ENCODE results near the gene RASA3. TPM values are rescaled to one million over a fixed set of nuclear protein-coding genes. Genes with fewer than 3 reads are reported as not detected.

The RASA3 gene
- polyA plus RNA-seq, 1 donor from 2014 or later: 8.5 TPM

DNA sequence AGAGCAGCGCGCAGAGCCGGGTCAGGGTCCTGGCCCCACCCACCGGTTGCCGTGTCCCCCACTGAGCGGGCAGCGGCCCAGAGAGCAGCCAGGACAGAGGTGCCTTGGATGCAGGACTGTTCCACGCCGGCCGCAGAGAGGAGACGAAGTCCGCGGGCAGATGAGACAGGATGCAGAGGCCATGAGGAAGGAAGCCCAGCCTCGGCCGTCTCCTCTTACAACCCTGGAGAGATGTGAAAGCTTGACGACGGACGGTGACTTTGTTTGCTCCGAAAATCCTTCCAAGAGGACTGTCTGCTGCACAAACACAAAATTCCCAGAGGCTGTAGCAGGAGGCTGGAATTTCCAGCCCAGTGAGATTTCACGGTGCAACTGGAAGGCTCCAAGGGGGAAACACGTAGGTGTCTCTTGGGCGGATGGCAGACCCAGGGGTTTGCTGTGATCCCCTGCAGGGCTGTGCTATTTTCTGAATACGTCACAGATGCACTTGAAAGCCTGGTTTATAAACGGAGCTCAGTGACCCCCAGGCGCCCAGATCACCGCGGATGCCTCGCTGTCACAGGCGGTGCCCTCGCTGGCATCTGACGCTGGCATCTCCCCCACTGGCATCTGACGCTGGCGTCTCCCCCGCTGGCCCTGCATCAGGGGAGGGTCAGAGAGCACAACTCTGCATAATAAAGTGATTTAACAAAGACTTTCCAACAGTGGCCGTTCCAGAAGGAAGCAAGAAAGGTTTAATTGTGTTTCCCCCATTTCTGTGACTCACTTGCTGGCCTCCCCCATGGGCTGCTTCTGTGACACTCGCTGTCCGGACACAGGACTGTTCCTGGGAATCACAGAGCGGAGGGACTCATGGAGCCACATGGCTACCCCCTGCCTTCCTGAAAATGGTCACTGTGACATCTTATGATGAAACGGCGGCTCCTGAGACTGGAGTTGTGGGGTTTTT, 96.6 kb downstream of the RASA3 start:
- Histone ChIP-seq H3K36me3 (ENCODE audit: insufficient read depth, low read length) (no peaks in the 10 kb centered on the region), H2AFZ (ENCODE audit: low read depth, low read length) (no peak overlapping the region), H3K9me2 (ENCODE audit: insufficient read depth, low read length) (no peaks in the 10 kb centered on the region), H3K4me2 (ENCODE audit: low read length) (no peak overlapping the region), H3K9me3 (ENCODE audit: low read length) (peaks cover 8% of the 10 kb centered on the region), H3K27ac (ENCODE audit: low read length) (no peak overlapping the region), H4K20me1 (ENCODE audit: insufficient read depth) (no peaks in the 10 kb centered on the region), H3K79me2 (replicated peaks; ENCODE audit: insufficient read depth, low read length) (no peaks in the 10 kb centered on the region), H3F3A (ENCODE audit: insufficient read depth, low read length, poor library complexity, severe bottlenecking) (no peaks in the 10 kb centered on the region), H3K27me3 (ENCODE audit: insufficient read depth, low read depth, low read length) (no peaks in the 10 kb centered on the region), H3K4me3 (ENCODE audit: low read length) (no peak overlapping the region), H3K9ac (ENCODE audit: low read length) (no peak overlapping the region)
- TF ChIP-seq EZH2 (IDR thresholded peaks at IDR 0.05; ENCODE audit: borderline replicate concordance, insufficient read depth, low read length, poor library complexity, severe bottlenecking) (no peak), TAF1 (IDR thresholded peaks at IDR 0.05; ENCODE audit: low read depth) (no peak), EP300 (conservative IDR thresholded peaks at IDR 0.05; ENCODE audit: poor library complexity, severe bottlenecking) (no peak), MXI1 (conservative IDR thresholded peaks at IDR 0.05; ENCODE audit: poor library complexity, severe bottlenecking) (no peak), SMC3 (conservative IDR thresholded peaks at IDR 0.05; ENCODE audit: poor library complexity) (no peak), RAD21 (conservative IDR thresholded peaks at IDR 0.05) (no peak), POLR2AphosphoS5 (IDR thresholded peaks at IDR 0.05) (no peak)
- TF ChIP-seq, protein P1, sequence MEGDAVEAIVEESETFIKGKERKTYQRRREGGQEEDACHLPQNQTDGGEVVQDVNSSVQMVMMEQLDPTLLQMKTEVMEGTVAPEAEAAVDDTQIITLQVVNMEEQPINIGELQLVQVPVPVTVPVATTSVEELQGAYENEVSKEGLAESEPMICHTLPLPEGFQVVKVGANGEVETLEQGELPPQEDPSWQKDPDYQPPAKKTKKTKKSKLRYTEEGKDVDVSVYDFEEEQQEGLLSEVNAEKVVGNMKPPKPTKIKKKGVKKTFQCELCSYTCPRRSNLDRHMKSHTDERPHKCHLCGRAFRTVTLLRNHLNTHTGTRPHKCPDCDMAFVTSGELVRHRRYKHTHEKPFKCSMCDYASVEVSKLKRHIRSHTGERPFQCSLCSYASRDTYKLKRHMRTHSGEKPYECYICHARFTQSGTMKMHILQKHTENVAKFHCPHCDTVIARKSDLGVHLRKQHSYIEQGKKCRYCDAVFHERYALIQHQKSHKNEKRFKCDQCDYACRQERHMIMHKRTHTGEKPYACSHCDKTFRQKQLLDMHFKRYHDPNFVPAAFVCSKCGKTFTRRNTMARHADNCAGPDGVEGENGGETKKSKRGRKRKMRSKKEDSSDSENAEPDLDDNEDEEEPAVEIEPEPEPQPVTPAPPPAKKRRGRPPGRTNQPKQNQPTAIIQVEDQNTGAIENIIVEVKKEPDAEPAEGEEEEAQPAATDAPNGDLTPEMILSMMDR (IDR thresholded peaks at IDR 0.05; ENCODE audit: poor library complexity, severe bottlenecking): no peak
- TF ChIP-seq, protein P2, sequence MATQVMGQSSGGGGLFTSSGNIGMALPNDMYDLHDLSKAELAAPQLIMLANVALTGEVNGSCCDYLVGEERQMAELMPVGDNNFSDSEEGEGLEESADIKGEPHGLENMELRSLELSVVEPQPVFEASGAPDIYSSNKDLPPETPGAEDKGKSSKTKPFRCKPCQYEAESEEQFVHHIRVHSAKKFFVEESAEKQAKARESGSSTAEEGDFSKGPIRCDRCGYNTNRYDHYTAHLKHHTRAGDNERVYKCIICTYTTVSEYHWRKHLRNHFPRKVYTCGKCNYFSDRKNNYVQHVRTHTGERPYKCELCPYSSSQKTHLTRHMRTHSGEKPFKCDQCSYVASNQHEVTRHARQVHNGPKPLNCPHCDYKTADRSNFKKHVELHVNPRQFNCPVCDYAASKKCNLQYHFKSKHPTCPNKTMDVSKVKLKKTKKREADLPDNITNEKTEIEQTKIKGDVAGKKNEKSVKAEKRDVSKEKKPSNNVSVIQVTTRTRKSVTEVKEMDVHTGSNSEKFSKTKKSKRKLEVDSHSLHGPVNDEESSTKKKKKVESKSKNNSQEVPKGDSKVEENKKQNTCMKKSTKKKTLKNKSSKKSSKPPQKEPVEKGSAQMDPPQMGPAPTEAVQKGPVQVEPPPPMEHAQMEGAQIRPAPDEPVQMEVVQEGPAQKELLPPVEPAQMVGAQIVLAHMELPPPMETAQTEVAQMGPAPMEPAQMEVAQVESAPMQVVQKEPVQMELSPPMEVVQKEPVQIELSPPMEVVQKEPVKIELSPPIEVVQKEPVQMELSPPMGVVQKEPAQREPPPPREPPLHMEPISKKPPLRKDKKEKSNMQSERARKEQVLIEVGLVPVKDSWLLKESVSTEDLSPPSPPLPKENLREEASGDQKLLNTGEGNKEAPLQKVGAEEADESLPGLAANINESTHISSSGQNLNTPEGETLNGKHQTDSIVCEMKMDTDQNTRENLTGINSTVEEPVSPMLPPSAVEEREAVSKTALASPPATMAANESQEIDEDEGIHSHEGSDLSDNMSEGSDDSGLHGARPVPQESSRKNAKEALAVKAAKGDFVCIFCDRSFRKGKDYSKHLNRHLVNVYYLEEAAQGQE (IDR thresholded peaks at IDR 0.05; ENCODE audit: borderline replicate concordance): no peak

DNA sequence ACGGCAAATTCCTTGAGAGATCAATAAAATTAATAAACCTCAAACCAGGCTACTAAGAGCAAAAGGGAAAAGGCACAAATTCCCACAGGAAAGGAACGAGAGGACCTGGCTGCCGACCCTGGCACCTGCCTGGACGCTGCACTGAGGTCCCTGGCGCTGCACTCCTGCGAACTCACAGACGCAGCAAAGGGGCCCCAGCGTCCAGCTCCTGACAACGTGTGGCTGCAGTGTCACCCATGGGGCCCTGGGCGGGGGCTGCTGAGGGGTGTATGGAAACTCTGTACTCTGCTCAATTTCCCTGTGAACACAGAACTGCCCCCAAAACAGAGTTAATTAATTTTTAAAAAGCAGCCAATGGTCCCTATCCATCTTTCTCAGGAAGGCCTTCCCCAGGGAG, 97.2 kb downstream of the RASA3 start:
- Histone ChIP-seq H3F3A (ENCODE audit: insufficient read depth, low read length, poor library complexity, severe bottlenecking) (no peaks in the 10 kb centered on the region), H3K4me2 (ENCODE audit: low read length) (no peak overlapping the region), H2AFZ (ENCODE audit: low read depth, low read length) (no peak overlapping the region), H3K79me2 (replicated peaks; ENCODE audit: insufficient read depth, low read length) (no peaks in the 10 kb centered on the region), H3K36me3 (ENCODE audit: insufficient read depth, low read length) (no peaks in the 10 kb centered on the region), H4K20me1 (ENCODE audit: insufficient read depth) (no peaks in the 10 kb centered on the region), H3K27ac (ENCODE audit: low read length) (no peak overlapping the region), H3K9me2 (ENCODE audit: insufficient read depth, low read length) (no peaks in the 10 kb centered on the region), H3K4me3 (ENCODE audit: low read length) (no peak overlapping the region), H3K27me3 (ENCODE audit: insufficient read depth, low read depth, low read length) (no peaks in the 10 kb centered on the region), H3K9me3 (ENCODE audit: low read length) (peaks cover 8% of the 10 kb centered on the region), H3K9ac (ENCODE audit: low read length) (no peak overlapping the region)
- TF ChIP-seq EP300 (conservative IDR thresholded peaks at IDR 0.05; ENCODE audit: poor library complexity, severe bottlenecking) (no peak), SMC3 (conservative IDR thresholded peaks at IDR 0.05; ENCODE audit: poor library complexity) (no peak), POLR2AphosphoS5 (IDR thresholded peaks at IDR 0.05) (no peak)
- TF ChIP-seq, protein P2 (IDR thresholded peaks at IDR 0.05; ENCODE audit: borderline replicate concordance): no peak
